GM18519 (cell line): ENCODE data around the gene HIPK2.

ENCODE experiments used
- ATAC-seq: cut with Tn5 transposase; IDR thresholded peaks from one replicate; pipeline ENCODE4 v1.9.1; 2021; ENCODE audit warnings: mild to moderate bottlenecking, moderate library complexity; ENCODE audit not compliant: unreplicated experiment, low FRiP score

Gene HIPK2

DNA sequence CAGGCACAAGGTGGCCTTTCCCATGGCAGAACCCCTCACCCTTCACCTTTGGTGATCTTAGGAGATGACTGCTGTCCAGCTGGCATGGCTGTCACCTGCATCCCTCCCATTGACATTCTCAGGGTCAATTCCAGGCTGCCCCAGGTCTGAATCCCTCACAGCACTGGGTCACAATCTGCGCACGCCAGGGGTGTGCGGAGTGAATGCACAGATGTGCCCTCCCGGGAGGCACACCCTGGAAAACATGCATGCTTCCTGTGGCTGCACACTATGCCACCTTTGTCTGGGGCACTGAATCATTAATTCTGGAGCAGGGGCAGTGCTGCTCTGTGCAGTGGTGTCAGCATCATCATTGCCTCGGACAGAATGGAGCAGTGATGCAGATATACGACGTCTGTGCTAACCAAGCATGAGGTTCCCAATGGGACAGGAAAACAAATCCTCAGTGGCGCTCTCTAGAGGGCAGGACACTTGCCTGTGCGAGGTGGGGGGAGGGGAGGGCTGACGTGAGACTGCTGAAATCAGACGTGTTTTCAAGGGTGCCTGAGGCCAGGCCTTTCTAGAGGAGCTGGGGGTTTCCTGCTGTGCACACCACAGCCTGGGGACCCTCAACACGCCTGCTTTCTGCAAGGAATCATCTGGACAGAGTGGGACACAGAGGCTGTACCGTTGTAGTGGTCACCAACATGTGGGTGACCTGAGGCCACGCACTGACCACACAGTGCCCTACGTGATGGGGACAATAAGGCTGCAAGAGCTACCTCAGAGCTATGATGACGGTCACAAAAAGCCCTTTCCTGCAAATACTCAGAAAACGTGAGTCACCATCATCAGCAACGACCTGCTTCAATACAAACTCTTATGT lies 77.9 kb downstream of the HIPK2 start:
- ATAC-seq = no peak

- ATAC-seq = no peak
Measured at GRCh38 chr7:139698844-139699243, 79.0 kb downstream of the HIPK2 start.

GRCh38 chr7:139698278-139698677 lies 79.5 kb downstream of the HIPK2 start:
- no peak for ATAC-seq

DNA sequence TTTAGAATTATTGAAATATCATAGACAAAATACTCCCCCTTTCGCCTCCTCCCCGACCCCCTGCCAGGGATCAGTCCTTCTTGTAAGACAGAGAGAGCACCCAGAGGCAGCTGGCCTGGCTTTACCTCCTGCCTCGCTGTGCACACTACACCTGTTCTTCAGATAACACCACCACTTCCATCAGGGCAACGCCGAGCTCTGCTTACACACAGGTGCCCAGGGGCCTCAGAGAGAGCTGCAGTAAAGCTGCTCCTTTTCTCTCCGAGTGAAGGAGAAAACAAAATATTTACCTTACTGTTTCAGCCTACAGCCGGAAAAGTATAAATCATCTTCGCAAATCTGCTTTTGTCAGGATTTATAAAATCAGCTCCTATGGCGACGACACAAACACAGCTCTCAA lies 80.7 kb downstream of the HIPK2 start:
- no peak for ATAC-seq

DNA sequence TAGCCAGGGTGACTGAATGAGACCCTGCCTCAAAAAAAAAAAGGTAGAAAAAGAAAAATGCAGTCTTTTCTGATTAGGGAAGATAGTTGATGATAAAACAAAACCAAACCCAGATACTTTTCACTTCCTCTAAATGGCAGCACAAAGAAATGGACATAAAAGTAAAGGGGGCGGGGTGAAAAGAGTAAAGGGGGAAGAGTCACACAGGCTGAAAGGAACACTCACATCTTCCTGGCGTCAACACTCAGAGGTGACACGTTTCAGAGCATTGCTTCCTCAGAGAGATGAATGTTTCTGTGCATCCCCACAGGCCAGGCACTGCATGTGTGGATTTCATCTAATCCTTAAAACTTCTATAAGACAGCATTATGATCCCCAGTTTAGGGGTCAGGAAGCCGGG lies 81.2 kb downstream of the HIPK2 start:
- ATAC-seq = no peak

DNA sequence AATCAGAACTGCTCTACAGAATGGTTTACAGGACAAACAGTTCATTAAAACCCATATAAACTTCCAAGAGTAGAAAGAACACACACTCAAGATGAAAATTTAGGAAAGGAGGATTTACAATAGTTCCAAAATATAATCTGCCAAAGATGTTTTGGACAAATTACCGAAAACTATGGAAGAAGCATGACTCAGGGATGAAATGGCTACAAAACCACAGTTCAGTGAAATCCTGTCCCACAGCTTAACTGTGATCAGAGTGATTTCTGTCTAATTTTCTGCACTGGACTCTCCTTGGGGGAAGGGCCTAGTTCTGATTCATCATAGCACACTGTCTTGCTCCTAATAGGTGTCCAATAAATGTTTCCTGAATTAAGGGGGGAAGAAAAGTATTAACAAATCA lies 82.2 kb downstream of the HIPK2 start:
- no peak for ATAC-seq

- no peak for ATAC-seq
Measured at GRCh38 chr7:139695051-139695450, 82.7 kb downstream of the HIPK2 start.

DNA sequence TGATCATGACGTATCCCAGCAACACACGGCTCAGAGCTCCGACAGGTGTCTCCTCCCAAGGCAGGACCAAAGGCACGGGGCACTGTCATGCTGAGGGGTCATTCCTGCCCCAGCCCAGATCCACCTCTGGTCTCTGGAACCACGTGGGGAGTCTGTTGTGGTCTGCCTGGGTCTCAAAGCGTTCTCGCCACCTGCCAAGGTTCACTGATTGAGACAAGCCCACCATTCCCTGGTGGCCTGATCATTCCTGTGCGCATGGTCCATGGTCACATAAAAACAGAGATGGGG lies 83.5 kb downstream of the HIPK2 start:
- no peak for ATAC-seq

DNA sequence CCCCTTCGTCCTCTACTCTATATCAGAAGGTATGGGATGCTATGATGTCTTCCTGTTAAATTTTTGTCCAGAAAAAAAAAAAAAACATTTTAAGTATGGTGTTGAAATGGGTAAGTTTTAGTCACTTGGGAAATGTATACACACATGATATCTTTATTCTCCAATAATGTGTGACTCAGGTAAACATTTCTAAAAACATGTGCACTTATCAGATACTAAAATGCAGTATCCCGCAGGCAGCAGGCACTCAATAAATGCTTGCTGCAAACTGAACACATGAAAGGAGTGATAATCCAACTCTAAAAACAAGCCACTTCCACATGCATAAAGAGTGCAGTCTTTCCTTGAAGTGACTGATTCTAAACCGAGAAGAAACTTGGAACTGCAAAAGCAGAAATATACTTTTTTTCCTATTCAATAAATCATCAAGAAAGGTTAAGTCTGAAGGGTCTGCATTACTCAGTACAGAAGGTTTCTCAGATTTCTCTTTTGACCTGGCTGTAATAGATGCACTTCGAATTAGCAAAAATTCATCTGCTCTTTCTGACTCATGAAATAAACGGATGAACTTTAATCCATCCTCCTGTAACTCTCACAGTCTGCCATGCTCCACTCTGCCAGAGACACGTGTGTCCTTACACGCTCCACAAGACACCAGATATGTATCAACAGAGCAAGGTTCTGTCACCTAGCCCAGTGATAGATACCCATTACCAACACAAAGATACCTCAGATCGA lies 84.0 kb downstream of the HIPK2 start:
- no peak for ATAC-seq

- ATAC-seq = no peak
Measured at GRCh38 chr7:139692723-139693122, 85.1 kb downstream of the HIPK2 start.

DNA sequence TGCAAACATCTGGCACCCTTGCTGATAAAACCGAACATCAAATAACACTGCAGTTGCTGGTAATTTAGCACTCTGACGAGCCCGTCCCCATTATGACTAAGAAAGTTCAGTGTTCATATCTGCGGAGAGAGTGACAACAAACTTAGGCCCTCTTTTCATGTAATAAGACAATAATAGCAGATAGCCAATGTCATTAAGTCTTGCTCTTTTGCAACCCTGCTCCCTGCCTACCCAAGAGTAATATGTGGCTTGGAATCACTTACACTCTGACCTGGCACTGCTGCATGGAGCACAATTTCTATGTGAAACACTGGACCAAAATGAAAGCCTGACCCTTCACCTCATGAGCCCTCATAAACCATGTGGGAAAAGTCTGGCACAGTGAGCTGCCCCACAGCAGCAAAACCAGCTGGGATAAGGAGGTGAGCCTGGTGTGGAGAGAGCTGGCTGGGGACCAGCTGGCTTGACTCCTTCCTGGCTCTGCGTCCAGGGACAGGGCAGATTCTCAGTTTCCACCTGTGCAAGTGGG lies 86.5 kb downstream of the HIPK2 start:
- ATAC-seq = no peak

DNA sequence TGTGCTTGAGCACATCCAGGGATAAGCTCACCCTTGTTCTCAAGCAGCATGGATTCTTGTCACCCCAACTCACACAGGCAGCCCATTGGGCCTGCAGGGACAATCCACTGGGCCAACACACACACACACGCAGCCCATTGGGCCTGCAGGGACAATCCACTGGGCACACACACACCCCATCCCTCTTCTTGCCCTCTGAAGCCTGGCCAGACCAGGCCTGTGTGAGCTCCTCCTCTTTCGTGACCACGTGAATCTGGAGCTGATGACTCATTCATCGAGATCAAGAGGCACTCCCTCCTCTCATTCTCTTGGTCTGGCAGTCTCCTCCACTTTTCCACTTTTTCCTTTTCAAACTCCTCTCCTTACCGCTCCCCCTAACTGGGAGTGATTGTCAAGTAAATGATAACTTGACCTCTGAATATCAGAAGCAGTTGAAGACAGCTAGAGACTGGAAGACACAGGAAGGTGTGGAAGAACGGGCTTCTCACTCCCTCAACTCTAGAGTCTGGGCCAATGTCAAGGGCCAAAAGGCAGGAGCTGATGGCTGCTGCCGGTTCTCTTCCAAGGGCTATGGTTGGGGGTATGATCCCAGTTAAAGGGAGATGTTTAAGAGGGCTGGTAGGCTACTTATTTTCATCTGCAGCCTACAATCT lies 89.7 kb downstream of the HIPK2 start:
- ATAC-seq = no peak

DNA sequence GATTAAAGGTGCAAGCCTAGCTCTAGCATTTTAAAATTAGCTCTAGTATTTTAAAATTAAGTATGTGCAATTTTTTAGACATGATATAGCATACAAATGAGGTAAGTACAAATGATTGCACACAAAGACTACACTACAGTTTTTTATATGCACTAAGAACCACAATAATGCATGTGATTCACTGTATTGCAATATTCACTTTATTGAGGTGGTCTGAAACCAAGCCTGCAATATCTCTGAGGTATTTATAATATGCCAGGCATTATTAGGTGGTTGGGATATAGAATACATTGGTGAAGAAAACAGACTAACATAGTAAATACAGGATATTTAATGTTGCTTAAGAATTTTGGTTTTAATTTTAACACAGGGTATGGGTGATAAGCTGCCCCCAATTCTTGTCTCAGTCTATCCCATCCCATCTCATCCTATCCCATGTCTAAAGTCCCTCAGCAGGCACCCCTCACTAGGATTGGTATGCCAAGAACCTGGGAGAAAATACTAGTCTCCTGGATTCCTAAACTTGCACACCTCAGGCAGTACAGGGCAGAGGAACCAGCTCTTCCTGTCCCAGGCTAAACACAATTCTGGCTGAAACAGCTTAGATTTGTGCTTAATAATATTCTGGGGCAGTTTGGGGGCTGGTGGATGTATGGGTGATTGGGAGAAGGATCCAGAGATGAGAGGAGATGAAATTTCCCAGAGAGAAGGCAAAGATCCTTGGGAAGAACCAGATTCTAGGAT lies 90.4 kb downstream of the HIPK2 start:
- ATAC-seq = no peak

DNA sequence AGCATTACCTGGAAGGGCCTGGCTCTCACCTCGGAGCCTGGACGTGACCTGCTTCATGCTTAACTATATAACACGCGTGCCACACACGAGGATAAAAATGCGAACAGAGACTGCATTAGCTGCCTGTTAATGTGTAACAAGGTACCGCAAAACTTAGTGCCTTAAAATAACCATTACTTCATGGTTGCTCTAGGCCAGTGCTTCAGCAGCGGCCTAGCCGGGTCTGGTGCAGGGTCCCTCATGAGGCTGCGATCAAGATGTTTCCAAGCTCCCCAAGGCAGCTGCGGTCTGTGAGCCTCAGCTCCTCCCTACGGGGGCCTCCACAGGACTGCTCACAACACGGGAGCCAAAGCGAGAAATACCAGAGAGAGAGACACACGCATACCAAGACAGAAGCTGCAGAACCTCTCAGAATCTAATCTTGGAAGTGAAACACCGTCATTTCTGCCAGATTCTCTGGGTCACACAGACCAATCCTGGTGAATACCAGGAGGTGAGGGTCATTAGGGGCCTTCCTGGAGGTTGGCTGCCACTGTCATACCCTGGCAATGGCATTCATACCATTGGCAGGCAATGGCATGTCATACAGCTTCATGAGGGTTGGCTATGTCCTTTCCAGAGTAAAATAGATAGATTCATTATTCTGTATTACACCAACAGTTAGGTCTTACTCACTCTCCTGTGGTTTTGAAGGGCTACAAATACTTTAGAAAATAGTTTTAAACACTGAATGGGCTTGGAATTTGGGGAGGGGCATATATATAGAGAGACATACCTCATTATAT lies 94.5 kb downstream of the HIPK2 start:
- ATAC-seq = no peak

DNA sequence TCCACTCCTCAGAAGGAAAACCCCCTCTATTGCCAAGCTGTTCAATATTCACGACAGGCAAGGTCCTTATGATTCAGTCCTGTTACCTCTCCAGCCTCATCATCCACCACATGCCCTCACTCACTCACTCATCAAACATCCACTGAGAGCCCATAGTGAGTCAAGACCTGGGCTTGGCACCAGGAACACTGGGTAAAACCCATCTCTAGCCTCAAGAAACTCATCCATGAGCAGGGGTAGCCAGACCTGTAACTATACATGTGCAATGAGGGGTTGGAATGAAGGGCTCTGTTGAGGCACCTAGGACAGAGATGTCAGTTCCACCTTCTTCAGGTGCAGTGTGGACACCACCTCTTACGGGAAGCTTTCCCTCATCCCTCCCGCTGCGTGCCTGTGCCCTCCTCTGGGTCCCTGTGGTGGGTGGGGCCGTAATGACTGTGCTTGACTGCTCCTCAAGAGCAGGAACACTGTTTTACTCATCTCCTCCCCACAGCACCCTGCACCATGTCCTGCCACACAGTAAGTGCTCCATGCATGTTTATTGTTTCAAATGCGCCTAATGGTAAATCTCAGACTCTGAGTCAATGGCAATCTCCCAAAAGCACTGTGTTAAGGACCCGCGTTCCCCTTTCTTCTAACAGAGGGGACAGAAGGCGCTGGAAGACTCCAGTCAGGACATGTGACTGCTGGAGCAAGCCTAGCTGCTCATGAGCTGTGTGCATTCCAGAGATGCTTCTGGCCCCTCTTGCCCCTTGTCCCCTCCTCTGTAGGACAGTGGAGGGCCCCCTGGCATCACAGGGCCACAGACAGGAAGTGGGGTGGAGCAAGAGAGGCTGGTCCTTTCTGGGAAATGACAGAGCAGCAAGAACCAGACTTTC lies 95.4 kb downstream of the HIPK2 start:
- no peak for ATAC-seq

DNA sequence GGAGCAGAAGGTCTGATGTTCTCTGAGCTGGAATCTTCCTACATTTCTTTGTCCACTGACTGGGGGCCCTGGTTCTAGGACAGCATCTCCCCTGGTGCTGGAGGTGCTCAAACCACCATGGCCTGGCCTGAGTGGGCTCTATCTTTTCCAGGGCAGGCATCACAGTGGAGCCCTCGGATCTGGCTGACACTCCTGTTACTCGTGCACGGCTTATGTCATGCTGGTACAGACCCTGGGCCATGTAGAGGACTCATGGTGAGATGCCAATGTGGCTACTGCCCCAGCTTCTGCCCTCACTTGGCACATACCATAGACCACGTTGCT lies 96.0 kb downstream of the HIPK2 start:
- no peak for ATAC-seq

DNA sequence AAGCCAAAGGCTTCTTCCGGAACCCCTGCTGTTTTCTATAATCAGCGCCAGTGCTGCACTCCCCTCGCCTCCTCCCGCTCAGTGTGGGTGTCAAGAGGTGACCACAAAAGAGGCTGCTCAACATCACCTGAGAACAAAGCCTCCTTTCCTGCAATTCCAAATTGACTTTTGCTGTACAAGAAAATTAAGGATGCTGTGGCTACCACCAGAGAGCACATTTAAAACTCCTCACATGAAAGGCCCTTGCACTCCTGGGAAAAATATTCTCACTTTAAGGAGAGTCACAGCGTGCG lies 96.4 kb downstream of the HIPK2 start:
- ATAC-seq = no peak

DNA sequence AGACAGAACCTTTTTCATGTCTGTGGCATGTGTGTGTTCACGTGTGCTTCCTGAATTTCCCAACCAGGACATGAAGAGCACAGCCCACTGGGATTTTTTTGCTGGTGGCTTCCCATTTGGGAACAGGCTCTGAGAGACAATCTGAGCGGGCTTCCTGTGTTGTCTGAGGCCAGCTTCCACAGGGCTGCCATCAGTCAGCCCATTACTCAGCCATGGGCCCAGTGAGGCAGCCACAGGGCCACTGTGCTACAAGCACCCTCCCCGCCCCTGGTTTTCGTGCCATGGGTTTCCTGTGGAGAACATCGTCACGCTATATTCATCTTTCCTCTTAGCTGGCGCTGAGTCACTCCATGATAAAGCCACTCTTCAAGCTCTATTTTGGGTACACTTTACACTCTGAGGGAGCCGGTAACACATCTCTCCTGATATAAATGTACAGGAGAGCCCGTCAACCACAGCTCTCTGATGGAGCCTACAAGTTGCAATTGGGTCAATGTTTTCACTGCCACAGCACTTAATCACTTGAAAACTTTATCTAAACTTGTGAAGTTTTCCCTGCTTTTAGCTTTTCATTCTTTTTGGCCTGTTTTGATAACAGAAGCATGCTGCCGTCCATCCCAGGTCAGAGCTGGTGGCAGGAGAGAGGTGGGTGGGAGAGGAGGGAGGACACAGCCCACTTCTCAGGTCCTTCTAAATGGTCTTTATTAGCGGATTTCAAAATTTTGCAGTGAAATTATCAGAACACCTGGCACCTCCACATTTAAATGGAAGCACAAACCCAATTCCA lies 96.9 kb downstream of the HIPK2 start:
- no peak for ATAC-seq
